Esophagus squamous epithelium (tissue), 5 donors: Measurements from ENCODE around the gene TMEM258. TPM values are rescaled to one million over a fixed set of nuclear protein-coding genes. Genes with fewer than 3 reads are reported as not detected.

Experiments
- DNase-seq: peaks from one replicate; lab custom pipeline; 2025; lab: John Stamatoyannopoulos, UW
- H3K27ac ChIP-seq, 4 donors: fragments of 200-600 bp; sonication (generic); one replicate each; pipeline ENCODE4 v1.5.1; 2016 to 2019; ENCODE audit warnings: mild to moderate bottlenecking in 1 of 4
- H3K27me3 ChIP-seq, 4 donors: fragments of 200-600 bp; sonication (generic); 1 replicate in 3 of 4; 2 replicates in 1 of 4; pipeline versions ENCODE4 v1.5.1 to v1.6.0; 2017 to 2021; ENCODE audit warnings: antibody characterized with exemption in 1 of 4
- H3K36me3 ChIP-seq, 3 donors: fragments of 200-600 bp; sonication (generic); one replicate each; pipeline ENCODE4 v1.5.1; 2016 to 2019
- H3K4me1 ChIP-seq, 3 donors: fragments of 200-600 bp; sonication (generic); one replicate each; pipeline ENCODE4 v1.5.1; 2017 to 2019
- H3K4me3 ChIP-seq, 4 donors: fragments of 200-600 bp; sonication (generic); 1 replicate in 3 of 4; 2 replicates in 1 of 4; pipeline ENCODE4 v1.5.1; 2016 to 2019; ENCODE audit warnings: mild to moderate bottlenecking in 2 of 4, moderate library complexity in 1 of 4
- H3K9me3 ChIP-seq, 3 donors: fragments of 200-600 bp; sonication (generic); one replicate each; pipeline ENCODE4 v1.5.1; 2016 to 2019
- POLR2A ChIP-seq, 4 donors: fragments of 450-650 bp; IDR thresholded peaks; one replicate each; pipeline ENCODE4 v1.6.1; 2017; ENCODE audit warnings: antibody characterized with exemption in 4 of 4, mild to moderate bottlenecking in 4 of 4, moderate library complexity in 3 of 4
- WGBS, 2 donors: methylation state at CpG; one replicate each; pipeline ENCODE4 v1.1.5; 2018; 5-methylcytosine and 5-hydroxymethylcytosine counted together
- intact Hi-C: fragments of 100-400 bp; cut with DNase I; formaldehyde crosslinking; loops from one replicate; pipeline ENCODE4 v1.15.0; 2022
- total RNA-seq, 4 donors: library from RNA; depleted of rRNA; stranded (reverse); fragments of >200 nt; gene quantifications; one replicate each; pipeline ENCODE4 v1.1.0, GENCODE V29; 2016
- TF ChIP-seq, protein P1 (sequence below), 6 experiments: fragments of 450-650 bp in 4 of 6; fragments of 200-600 bp in 2 of 6; sonication (generic) in 2 of 6; IDR thresholded peaks; one replicate each; pipeline ENCODE4 v1.5.1; 2016 to 2019; ENCODE audit warnings: antibody characterized with exemption in 6 of 6, mild to moderate bottlenecking in 4 of 6, moderate library complexity in 4 of 6
- donor health status: DM: yes; HTN: yes; CAD: no.

Gene TMEM258
- total RNA-seq, 4 donors from 2014 or later = 32.3 to 54.2 (median 37.9) TPM

DNA sequence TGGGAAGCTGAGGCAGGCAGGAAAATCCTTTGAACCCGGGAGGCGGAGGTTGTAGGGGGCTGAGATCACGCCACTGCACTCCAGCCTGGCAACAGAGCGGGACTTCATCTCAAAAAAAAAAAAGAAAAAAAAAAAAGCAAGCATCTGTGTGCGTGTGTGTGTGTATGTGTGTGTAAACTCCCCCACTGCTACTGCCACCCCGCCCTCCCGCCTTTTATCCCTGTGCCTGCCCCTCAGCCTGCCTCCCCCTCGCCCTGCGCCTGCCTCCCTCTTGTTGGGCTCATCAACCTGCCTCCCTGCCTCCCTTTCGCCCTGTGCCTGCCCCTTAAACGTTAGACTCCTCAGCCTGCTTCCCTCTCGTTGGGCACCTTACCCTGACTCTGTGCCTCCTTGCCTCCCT, 18.0 kb downstream of the TMEM258 start:
- no peaks in the 10 kb centered on the region for H3K9me3 ChIP-seq
- peaks cover 0 to 5% (median 0%) of the 10 kb centered on the region in 4 donors for H3K27me3 ChIP-seq
- no peak overlapping the region for H3K4me3 ChIP-seq
- TF ChIP-seq, protein P1, sequence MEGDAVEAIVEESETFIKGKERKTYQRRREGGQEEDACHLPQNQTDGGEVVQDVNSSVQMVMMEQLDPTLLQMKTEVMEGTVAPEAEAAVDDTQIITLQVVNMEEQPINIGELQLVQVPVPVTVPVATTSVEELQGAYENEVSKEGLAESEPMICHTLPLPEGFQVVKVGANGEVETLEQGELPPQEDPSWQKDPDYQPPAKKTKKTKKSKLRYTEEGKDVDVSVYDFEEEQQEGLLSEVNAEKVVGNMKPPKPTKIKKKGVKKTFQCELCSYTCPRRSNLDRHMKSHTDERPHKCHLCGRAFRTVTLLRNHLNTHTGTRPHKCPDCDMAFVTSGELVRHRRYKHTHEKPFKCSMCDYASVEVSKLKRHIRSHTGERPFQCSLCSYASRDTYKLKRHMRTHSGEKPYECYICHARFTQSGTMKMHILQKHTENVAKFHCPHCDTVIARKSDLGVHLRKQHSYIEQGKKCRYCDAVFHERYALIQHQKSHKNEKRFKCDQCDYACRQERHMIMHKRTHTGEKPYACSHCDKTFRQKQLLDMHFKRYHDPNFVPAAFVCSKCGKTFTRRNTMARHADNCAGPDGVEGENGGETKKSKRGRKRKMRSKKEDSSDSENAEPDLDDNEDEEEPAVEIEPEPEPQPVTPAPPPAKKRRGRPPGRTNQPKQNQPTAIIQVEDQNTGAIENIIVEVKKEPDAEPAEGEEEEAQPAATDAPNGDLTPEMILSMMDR (IDR thresholded peaks at IDR 0.05) = no peak
- no peak for TF ChIP-seq POLR2A (IDR thresholded peaks at IDR 0.05)
- intact Hi-C loops = no loop called here
- DNase-seq = no peak
- no peaks in the 10 kb centered on the region for H3K36me3 ChIP-seq
- WGBS, 2 donors = 77 to 82% methylated on average over 11 to 12 of the region's 12 CpGs
- H3K27ac ChIP-seq = no peak overlapping the region
- peaks cover 9 to 14% (median 9%) of the 10 kb centered on the region in 3 donors for H3K4me1 ChIP-seq

GRCh38 chr11:61773809-61774208, 18.6 kb downstream of the TMEM258 start:
- Histone ChIP-seq H3K36me3 (no peaks in the 10 kb centered on the region), H3K4me3 (no peak overlapping the region), H3K9me3 (no peaks in the 10 kb centered on the region), H3K27me3 (peaks cover 0 to 10% (median 0%) of the 10 kb centered on the region in 4 donors), H3K27ac (no peak overlapping the region), H3K4me1 (peaks cover 9 to 14% (median 9%) of the 10 kb centered on the region in 3 donors)
- intact Hi-C loops = no loop called here
- 47 to 75% methylated on average over 2 to 7 of the region's 18 CpGs for WGBS, 2 donors
- DNase-seq = no peak
- TF ChIP-seq POLR2A (IDR thresholded peaks at IDR 0.05) = no peak
- TF ChIP-seq, protein P1 (IDR thresholded peaks at IDR 0.05) = no peak

- H3K27me3 ChIP-seq = peaks cover 0 to 10% (median 0%) of the 10 kb centered on the region in 4 donors
- H3K9me3 ChIP-seq = no peaks in the 10 kb centered on the region
- H3K27ac ChIP-seq = no peak overlapping the region
- TF ChIP-seq POLR2A (IDR thresholded peaks at IDR 0.05) = no peak
- TF ChIP-seq, protein P1 (IDR thresholded peaks at IDR 0.05) = no peak
- 50 to 71% methylated on average over 4 to 5 of the region's 10 CpGs for WGBS, 2 donors
- no peaks in the 10 kb centered on the region for H3K36me3 ChIP-seq
- peaks cover 9 to 14% (median 9%) of the 10 kb centered on the region in 3 donors for H3K4me1 ChIP-seq
- DNase-seq = no peak
- intact Hi-C loops = no loop called here
- H3K4me3 ChIP-seq = no peak overlapping the region
Measured at GRCh38 chr11:61773356-61773755, 19.0 kb downstream of the TMEM258 start.

- intact Hi-C loops = no loop called here
- Histone ChIP-seq H3K27me3 (peaks cover 0 to 10% (median 0%) of the 10 kb centered on the region in 4 donors), H3K27ac (no peak overlapping the region), H3K4me3 (no peak overlapping the region), H3K36me3 (no peaks in the 10 kb centered on the region), H3K9me3 (no peaks in the 10 kb centered on the region), H3K4me1 (peaks cover 1 to 5% (median 2%) of the 10 kb centered on the region in 3 donors)
- no peak for DNase-seq
- no CpG with 5 or more reads among the region's 7 CpGs for WGBS, 2 donors
- TF ChIP-seq, protein P1 (IDR thresholded peaks at IDR 0.05) = no peak
- TF ChIP-seq POLR2A (IDR thresholded peaks at IDR 0.05) = no peak
Measured at GRCh38 chr11:61771985-61772455, 20.4 kb downstream of the TMEM258 start.

- Histone ChIP-seq H3K36me3 (no peaks in the 10 kb centered on the region), H3K4me1 (no peaks in the 10 kb centered on the region), H3K27me3 (peaks cover 0 to 10% (median 0%) of the 10 kb centered on the region in 4 donors), H3K4me3 (no peak overlapping the region), H3K9me3 (no peaks in the 10 kb centered on the region), H3K27ac (no peak overlapping the region)
- 75 to 79% methylated on average over 6 to 10 of the region's 15 CpGs for WGBS, 2 donors
- no peak for DNase-seq
- no peak for TF ChIP-seq POLR2A (IDR thresholded peaks at IDR 0.05)
- TF ChIP-seq, protein P1 (IDR thresholded peaks at IDR 0.05) = no peak
- intact Hi-C loops = no loop called here
Measured at GRCh38 chr11:61771195-61771894, 21.1 kb downstream of the TMEM258 start.
